Stimulated activated CD8-positive, alpha-beta memory T cell treated with anti-CD3 and anti-CD28 coated beads, Interleukin-15, amount 100 ng/mL, for 24 hours (primary cell): Measurements from ENCODE around the gene GPNMB.
"Not testable (repeated sequence)": the region's sequence is repeated elsewhere in the genome, so short reads cannot be mapped to it uniquely, and the experiment has no call there.

Experiments used
- DNase-seq: peaks from one replicate; pipeline ENCODE4 v3.0.0-alpha.2; 2020; ENCODE audit warnings: low read depth

The GPNMB gene

GRCh38 chr7:23246555-23246954 is at the start of gene GPNMB:
GPNMB (plus strand) TSS chr7:23246775; CDS start chr7:23246858, 83 bp downstream.
- DNase-seq = no peak

DNA sequence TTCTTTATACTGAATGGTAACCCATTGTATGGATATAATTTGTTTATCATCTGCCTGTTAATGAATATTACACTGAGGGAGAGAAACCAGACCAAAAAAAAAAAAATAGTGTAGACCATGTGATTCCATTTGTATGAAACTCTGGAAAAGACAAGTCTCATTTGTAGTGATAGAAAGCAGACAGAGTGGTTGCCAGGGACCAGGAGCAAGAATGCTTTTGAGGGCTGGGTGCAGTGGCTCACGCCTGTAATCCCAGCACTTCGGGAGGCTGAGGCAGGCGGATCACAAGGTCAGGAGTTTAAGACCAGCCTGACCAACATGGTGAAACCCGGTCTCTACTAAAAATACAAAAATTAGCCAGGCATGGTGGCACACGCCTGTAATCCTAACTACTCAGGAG is 48.8 kb upstream of the GPNMB start:
- not testable (repeated sequence) for DNase-seq

DNA sequence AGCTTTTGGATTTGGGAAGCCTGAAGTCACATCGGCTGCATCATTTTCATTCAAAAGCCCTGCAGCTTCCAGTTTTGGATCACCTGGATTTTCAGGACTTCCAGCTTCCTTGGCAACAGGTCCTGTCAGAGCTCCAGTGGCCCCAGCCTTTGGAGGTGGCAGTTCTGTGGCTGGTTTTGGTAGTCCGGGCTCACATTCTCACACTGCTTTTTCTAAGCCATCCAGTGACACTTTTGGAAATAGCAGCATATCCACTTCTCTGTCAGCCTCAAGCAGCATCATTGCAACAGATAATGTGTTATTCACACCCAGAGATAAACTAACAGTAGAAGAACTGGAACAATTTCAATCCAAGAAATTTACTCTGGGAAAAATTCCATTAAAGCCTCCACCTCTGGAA is 46.2 kb upstream of the GPNMB start:
- no peak for DNase-seq

DNA sequence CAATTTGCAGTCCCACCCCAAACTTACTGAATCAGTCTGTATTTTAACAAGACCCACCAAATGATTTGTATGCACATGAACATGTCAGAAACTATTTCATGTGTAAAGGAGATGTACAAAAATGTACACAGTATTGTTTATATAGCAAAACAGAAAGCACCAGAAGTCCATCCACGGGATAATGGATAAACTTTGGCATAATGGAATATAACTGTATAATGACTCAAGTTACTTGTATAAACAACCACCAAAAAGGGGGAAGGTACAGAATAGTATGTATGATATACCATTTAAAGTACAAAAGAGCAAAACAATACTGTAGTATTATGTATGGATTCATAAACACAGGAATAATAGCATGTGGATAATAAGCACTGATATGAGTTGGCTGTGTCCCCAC is 42.3 kb upstream of the GPNMB start:
- DNase-seq = no peak

GRCh38 chr7:23205577-23205908 is 41.0 kb upstream of the GPNMB start:
- no peak for DNase-seq

DNA sequence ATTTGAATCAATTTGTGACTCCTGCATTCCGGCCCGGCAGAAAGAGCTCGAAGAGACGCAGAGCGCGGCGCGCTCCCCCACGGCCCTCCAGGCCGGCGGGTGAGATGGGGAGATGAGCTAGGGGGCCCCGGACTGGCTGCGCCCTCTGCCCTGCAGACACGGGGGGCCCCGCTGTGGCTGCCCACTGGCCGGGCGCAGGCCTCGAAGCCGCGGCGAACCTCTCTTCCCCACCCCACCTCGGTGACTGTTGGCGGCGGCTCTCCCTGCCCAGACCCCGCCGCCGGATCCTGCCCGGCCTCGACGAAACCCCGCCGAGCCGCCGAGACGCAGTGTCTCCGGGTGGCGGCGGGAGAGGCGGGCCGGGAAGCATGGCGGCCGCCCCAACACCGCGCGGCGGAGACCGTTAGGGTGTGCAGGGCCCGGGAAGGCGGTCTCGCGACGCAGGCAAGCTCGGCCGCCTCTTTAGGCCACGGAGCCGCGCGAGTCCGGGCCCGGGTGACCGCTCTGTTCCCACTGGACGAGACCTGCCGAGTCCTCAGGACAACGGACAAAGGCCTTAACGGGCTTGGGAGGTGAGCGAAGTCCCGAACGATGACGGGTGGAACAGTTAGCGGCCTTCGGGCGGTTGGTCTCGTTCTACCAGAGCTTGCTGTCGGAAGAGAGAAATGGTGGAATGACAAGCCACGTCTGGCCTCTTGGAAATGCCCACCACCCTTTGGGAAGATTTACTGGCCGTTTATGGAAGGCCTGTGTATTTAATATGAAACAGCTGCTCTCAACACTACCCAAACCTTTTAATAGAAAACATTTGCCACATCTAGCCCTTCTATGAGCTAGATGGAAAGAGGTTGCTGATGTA is 40.4 kb upstream of the GPNMB start:
- no peak for DNase-seq

DNA sequence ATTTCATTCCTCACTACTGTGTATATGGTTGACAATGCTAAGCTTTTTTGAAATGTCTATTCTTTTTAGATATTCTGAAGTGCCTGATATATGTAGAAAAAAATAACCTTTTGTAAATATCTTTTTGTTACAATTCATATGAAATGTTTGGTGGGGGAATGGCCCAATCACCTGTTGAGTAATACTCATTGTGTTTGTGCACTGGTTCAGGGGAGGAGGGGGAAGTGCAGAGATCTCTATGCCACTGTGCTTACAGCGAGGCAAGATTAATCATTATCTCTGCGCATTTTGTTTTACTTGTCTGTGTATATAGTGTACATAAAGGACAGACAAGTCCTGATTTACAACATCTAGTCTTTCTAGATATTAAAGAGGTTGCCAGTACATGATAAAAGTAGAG is 39.6 kb upstream of the GPNMB start:
- no peak for DNase-seq

DNA sequence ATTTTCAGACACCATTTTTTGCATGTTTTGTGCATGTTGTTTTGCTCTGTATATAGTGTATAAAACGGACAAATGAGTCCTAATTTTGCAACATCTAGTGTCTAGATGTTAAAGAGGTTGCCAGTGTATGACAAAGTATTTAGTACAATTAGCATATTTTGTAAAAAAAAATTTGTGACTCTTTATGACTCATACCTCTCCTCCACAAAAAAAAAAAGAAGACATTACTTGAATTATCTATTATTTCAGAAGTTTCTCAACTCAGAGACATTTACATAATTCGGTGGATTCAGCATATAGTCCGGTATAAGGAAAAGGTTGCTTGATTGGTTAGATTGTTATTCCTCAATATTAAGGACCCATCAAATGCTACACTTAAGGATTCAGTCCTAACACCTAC is 38.7 kb upstream of the GPNMB start:
- DNase-seq = no peak

- no peak for DNase-seq
These were observed 38.3 kb upstream of the GPNMB start for GRCh38 chr7:23208316-23208715.

DNA sequence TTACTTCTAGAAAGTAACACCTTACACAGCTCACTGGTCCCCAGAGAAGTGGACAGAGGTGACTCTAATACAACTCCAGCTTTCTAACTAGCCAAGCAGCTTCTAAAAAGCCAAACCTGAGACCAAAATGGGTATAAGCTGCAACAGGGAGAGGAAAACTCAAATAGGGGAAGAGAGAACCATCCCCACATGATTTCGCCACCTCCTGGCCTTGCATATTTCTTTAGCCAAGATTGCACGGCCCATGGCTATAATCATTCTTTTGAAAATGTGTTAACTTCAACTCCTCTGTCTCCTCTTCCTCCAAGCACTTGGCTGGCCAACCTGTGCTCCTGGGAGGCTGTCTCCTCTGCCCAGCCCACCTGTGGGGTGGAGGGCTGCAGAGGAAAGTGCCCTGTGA is 36.1 kb upstream of the GPNMB start:
- no peak for DNase-seq

GRCh38 chr7:23211589-23211988 is 35.0 kb upstream of the GPNMB start:
- DNase-seq = no peak

DNA sequence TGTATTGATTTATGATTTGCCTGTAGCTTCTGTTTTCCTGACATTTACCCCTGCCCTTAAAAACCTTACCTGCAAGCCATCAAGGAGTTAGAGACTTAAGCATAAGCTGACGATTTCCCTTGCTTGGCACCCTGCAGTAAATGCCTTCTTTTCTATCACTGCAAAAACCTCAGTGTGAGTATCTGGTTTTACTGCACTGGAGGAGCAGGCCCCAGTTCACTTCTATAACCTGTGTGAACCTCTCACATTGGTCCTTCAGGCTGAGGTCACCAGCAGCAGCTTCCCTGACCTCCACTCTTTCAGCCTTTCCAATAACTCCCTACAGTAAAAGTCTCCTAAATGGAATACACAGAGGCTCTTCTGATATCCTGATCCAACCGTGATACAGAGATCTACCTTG is 34.2 kb upstream of the GPNMB start:
- no peak for DNase-seq

DNA sequence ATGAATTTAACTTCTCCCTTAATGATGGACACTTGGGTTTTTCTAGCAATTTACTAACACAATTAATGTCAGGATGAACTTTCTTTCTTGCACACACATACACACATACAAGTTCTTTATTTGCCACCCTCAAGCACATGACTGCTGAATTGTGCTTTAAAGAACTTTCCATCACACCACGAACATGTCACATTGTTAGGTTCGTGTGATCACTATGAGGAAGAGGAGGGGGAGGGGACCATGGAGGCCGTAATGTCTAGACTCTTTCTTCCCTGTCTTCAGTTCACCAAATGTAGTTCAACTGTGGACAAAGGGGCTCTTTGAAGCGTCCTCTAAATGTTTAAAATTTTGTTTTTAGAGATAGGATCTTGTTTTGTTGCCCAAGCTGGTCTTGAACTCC is 33.7 kb upstream of the GPNMB start:
- no peak for DNase-seq

- DNase-seq = no peak
These were observed 32.8 kb upstream of the GPNMB start for GRCh38 chr7:23213755-23214154.

GRCh38 chr7:23214423-23214822 is 32.2 kb upstream of the GPNMB start:
- DNase-seq = no peak

- DNase-seq = no peak
These were observed 31.6 kb upstream of the GPNMB start for GRCh38 chr7:23214938-23215337.

DNA sequence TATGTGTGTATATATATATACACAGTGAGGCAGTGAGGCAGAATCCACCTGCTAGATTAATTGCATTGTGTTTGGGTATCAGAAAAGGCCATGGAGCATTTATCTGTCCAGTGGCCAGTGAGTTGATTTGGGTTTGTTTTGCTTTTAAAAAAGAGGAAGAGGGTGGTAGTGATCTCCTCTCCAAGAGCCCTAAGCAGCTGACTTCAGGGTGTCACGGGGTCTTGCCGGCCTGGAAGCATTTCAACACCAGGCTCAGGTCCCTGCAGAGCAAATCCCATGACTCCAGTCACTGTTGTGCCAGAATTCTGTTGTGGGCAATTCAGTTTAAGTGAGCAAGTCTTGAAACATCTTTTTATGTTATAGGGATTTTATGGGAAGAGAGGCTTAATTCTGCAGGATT is 30.6 kb upstream of the GPNMB start:
- no peak for DNase-seq

- no peak for DNase-seq
These were observed 28.4 kb upstream of the GPNMB start for GRCh38 chr7:23218196-23218595.

GRCh38 chr7:23220690-23221305 is 25.8 kb upstream of the GPNMB start:
- no peak for DNase-seq

DNA sequence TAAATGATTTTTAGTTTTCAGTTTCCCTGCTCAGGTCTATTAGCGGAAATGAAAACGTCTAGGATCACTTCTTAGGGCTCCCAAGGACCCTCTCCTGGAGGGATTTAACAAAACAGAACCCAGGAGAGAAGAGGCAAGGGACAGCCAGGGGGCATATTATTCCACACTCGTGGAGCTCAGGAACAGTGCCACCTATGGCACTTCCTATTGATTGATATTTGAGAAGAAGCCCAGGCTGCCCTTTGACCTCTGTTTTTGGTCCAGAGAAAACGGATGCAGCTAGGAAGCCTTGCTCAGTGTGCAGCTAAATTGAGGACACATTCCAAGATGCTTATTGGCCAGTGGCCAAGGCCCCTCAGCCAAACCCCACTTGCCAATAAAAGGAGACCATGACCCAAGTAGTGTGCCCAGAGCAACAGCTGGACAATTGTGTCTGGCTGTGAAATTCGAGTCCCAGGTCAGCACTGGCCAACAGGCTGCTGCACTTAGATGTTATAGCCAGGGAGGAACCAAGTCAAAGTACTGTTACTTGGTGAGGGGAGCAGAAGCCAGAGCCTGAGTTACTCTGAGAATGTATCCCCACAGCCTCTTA is 24.0 kb upstream of the GPNMB start:
- DNase-seq = no peak

GRCh38 chr7:23224364-23224763 is 22.2 kb upstream of the GPNMB start:
- not testable (repeated sequence) for DNase-seq

DNA sequence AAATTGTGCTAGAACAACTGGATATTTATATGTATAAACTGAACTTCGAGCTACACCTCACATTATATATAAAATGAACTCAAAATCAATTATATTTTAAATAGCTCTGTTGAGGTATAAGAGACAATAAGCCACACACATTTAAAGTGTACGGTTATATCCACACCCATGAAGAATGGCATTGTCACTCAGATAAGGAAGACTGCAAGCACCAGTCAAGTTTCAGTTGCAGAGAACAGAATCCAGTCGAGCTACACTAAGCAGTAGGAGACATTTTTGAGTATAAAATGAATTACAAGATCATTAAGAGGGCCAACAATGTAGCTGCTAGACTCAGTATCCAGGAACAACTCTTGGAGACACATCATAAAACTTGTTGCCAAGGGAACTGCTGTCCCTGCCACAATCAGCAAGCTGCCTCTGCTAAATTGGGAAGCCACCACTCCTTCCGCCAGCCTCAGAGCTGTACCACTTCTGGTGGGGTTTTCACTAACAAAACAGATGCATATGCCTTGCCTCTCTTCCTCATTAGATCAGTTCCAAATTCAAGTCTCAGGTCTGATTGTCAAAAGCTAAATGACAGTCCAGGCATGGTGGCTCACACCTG is 19.6 kb upstream of the GPNMB start:
- DNase-seq = no peak

DNA sequence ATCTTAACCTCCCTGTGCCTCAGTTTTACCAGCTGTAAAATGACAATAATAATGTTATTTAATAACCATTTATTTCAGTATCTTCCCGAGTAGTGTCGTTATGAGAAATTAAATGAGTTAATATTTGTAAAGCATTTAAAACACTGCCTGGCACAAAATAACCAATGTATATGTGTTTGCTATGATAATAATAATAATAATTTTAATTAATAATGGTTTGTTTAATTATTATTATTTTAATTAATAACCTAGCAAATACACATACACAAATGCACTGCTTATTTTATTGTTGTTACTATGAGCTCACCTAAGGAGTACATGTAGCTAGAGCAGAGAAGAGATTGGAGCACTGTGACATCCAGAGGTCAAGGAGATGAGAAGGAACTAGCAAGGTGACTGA is 18.2 kb upstream of the GPNMB start:
- DNase-seq = no peak
